GM23338 (cell line): ENCODE results near the gene ABCC5. TPM values are rescaled to one million over a fixed set of nuclear protein-coding genes. Genes with fewer than 3 reads are reported as not detected.

Experiments
- ATAC-seq: fragments of 200-7000 bp; cut with Tn5 transposase; 3 replicates; pipeline ENCODE4 v1.9.1; 2020
- DNase-seq: peaks from one replicate; pipeline ENCODE4 v3.0.0-alpha.2; 2015; ENCODE audit warnings: low spot score
- H2AFZ ChIP-seq: fragments of 200-600 bp; sonication (generic); 2 replicates; pipeline ENCODE4 v1.8.0; 2016; ENCODE audit warnings: antibody characterized with exemption, mild to moderate bottlenecking, moderate library complexity
- H3F3A ChIP-seq: fragments of 200-600 bp; sonication (generic); replicated peaks from 2 replicates; pipeline ENCODE4 v1.8.0; 2017; ENCODE audit warnings: antibody characterized with exemption, mixed run types, low read depth
- H3K27ac ChIP-seq: fragments of 200-600 bp; sonication (generic); 2 replicates; pipeline ENCODE4 v1.6.1; 2016; ENCODE audit warnings: low read depth
- H3K27me3 ChIP-seq: fragments of 200-600 bp; sonication (generic); 2 replicates; pipeline ENCODE4 v1.8.0; 2016; ENCODE audit warnings: mild to moderate bottlenecking, mixed run types, moderate library complexity; ENCODE audit not compliant: insufficient read depth
- H3K36me3 ChIP-seq: fragments of 200-600 bp; sonication (generic); 2 replicates; pipeline ENCODE4 v1.8.0; 2016; ENCODE audit warnings: mild to moderate bottlenecking; ENCODE audit not compliant: insufficient read depth
- H3K4me1 ChIP-seq: fragments of 200-600 bp; sonication (generic); 2 replicates; pipeline ENCODE4 v1.8.0; 2016; ENCODE audit warnings: mild to moderate bottlenecking, moderate library complexity; ENCODE audit not compliant: insufficient read depth
- H3K4me2 ChIP-seq: fragments of 200-600 bp; sonication (generic); 2 replicates; pipeline ENCODE4 v1.7.1; 2017; ENCODE audit warnings: mixed run types
- H3K4me3 ChIP-seq: fragments of 200-600 bp; sonication (generic); 2 replicates; pipeline ENCODE4 v1.6.1; 2016; ENCODE audit warnings: mixed run types
- H3K79me2 ChIP-seq: fragments of 200-600 bp; sonication (generic); replicated peaks from 2 replicates; pipeline ENCODE4 v1.8.0; 2017; ENCODE audit warnings: mild to moderate bottlenecking; ENCODE audit not compliant: insufficient read depth
- H3K9me2 ChIP-seq: fragments of 200-600 bp; sonication (generic); 2 replicates; pipeline ENCODE4 v1.8.0; 2017; ENCODE audit not compliant: insufficient read depth
- H4K20me1 ChIP-seq: fragments of 200-600 bp; sonication (generic); replicated peaks from 2 replicates; pipeline ENCODE4 v1.8.0; 2017; ENCODE audit warnings: mild to moderate bottlenecking; ENCODE audit not compliant: insufficient read depth
- H3K27ac Mint-ChIP-seq: 2 replicates; pipeline ENCODE4 v1.8.0; 2020; ENCODE audit warnings: inconsistent platforms, mild to moderate bottlenecking, moderate library complexity, mixed read lengths
- H3K27me3 Mint-ChIP-seq: 3 replicates; pipeline ENCODE4 v1.8.0; 2022; ENCODE audit warnings: low read depth, mild to moderate bottlenecking, moderate library complexity, mixed read lengths, inconsistent platforms; ENCODE audit not compliant: insufficient read depth, poor library complexity
- H3K36me3 Mint-ChIP-seq: 3 replicates; pipeline ENCODE4 v1.8.0; 2021; ENCODE audit warnings: low read depth, mild to moderate bottlenecking, inconsistent platforms, moderate library complexity, mixed read lengths
- H3K4me1 Mint-ChIP-seq: 3 replicates; pipeline ENCODE4 v1.8.0; 2020; ENCODE audit warnings: mild to moderate bottlenecking, inconsistent platforms, mixed read lengths
- H3K4me3 Mint-ChIP-seq: 3 replicates; pipeline ENCODE4 v1.8.0; 2021; ENCODE audit warnings: moderate library complexity, mild to moderate bottlenecking, inconsistent platforms, mixed read lengths
- H3K9me3 Mint-ChIP-seq: 3 replicates; pipeline ENCODE4 v1.8.0; 2020; ENCODE audit warnings: moderate library complexity, mild to moderate bottlenecking, inconsistent platforms, mixed read lengths
- CREB1 ChIP-seq: fragments of 250-450 bp; sonication (Bioruptor Pico); IDR thresholded peaks from 2 replicates; pipeline ENCODE4 v1.5.0; 2020; ENCODE audit warnings: low read depth, mild to moderate bottlenecking, moderate library complexity
- EZH2 ChIP-seq: fragments of 200-600 bp; sonication (generic); IDR thresholded peaks from one replicate; pipeline ENCODE4 v1.8.0; 2017; ENCODE audit warnings: antibody characterized with exemption, mild to moderate bottlenecking, low read depth; ENCODE audit not compliant: unreplicated experiment
- EZH2phosphoT487 ChIP-seq: fragments of 200-600 bp; sonication (generic); IDR thresholded peaks from one replicate; pipeline ENCODE4 v1.8.1; 2018; ENCODE audit warnings: antibody characterized with exemption; ENCODE audit not compliant: unreplicated experiment
- JUNB ChIP-seq: IDR thresholded peaks from one replicate; pipeline ENCODE4 v1.6.1; 2016; ENCODE audit warnings: antibody characterized with exemption; ENCODE audit not compliant: unreplicated experiment
- NANOG ChIP-seq: IDR thresholded peaks from 2 replicates; pipeline ENCODE4 v1.6.1; 2016; ENCODE audit warnings: antibody characterized with exemption, borderline replicate concordance
- POLR2AphosphoS5 ChIP-seq: IDR thresholded peaks from 2 replicates; pipeline ENCODE4 v1.6.1; 2016; ENCODE audit warnings: antibody characterized with exemption, low read depth
- REST ChIP-seq: IDR thresholded peaks from one replicate; pipeline ENCODE4 v1.6.1; 2018; ENCODE audit warnings: antibody characterized with exemption; ENCODE audit not compliant: unreplicated experiment
- STAT1 ChIP-seq: IDR thresholded peaks from one replicate; pipeline ENCODE4 v1.6.1; 2016; ENCODE audit warnings: antibody characterized with exemption; ENCODE audit not compliant: unreplicated experiment
- ZNF114 ChIP-seq: fragments of 250-450 bp; sonication (Bioruptor Pico); IDR thresholded peaks from 2 replicates; pipeline ENCODE4 v1.5.0; 2020; ENCODE audit warnings: mild to moderate bottlenecking, moderate library complexity
- ZNF331 ChIP-seq: fragments of 250-450 bp; sonication (Bioruptor Pico); IDR thresholded peaks from 2 replicates; pipeline ENCODE4 v1.5.0; 2020; ENCODE audit warnings: low read depth, mild to moderate bottlenecking, moderate library complexity
- polyA plus RNA-seq: library from polyadenylated mRNA; unstranded; fragments of >200 nt; fragmentation: Nextera tagmentation; extraction: Ambion mirVana; gene quantifications from 2 replicates; pipeline ENCODE4 v1.2.1, GENCODE V29; 2016
- total RNA-seq: library from RNA; depleted of rRNA; stranded (reverse); fragments of >200 nt; shearing (Covaris generic); gene quantifications from 2 replicates; pipeline ENCODE4 v1.2.3, GENCODE V29; 2014
- TF ChIP-seq, protein P1 (sequence below): IDR thresholded peaks from 2 replicates; pipeline ENCODE4 v1.6.1; 2016; ENCODE audit warnings: antibody characterized with exemption
- TF ChIP-seq, protein P2 (sequence below), 2 experiments: fragments of 200-600 bp in 1 of 2; sonication (generic) in 1 of 2; conservative IDR thresholded peaks; 2 replicates each; pipeline versions ENCODE4 v1.5.1 to v1.6.1; 2016 to 2017; ENCODE audit warnings: antibody characterized with exemption in 2 of 2, low read depth in 2 of 2, mild to moderate bottlenecking in 2 of 2, moderate library complexity in 1 of 2
- TF ChIP-seq, protein P3 (sequence below): fragments of 250-450 bp; sonication (Bioruptor Pico); IDR thresholded peaks from 2 replicates; pipeline ENCODE4 v1.5.0; 2020; ENCODE audit warnings: mild to moderate bottlenecking, moderate library complexity

Gene ABCC5
- total and polyA plus RNA-seq, 2 experiments from 2014 or later, result 14.0 to 39.9 TPM

GRCh38 chr3:184005941-184006507 lies 11.7 kb downstream of the ABCC5 start (continued):
- TF ChIP-seq POLR2AphosphoS5 (no peak), JUNB (no peak), EZH2phosphoT487 (no peak), CREB1 (CRISPR knock-in tag) (no peak), EZH2 (no peak), ZNF114 (CRISPR knock-in tag) (no peak)
- TF ChIP-seq, protein P1, sequence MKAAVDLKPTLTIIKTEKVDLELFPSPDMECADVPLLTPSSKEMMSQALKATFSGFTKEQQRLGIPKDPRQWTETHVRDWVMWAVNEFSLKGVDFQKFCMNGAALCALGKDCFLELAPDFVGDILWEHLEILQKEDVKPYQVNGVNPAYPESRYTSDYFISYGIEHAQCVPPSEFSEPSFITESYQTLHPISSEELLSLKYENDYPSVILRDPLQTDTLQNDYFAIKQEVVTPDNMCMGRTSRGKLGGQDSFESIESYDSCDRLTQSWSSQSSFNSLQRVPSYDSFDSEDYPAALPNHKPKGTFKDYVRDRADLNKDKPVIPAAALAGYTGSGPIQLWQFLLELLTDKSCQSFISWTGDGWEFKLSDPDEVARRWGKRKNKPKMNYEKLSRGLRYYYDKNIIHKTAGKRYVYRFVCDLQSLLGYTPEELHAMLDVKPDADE, result no peak
- TF ChIP-seq, protein P2, sequence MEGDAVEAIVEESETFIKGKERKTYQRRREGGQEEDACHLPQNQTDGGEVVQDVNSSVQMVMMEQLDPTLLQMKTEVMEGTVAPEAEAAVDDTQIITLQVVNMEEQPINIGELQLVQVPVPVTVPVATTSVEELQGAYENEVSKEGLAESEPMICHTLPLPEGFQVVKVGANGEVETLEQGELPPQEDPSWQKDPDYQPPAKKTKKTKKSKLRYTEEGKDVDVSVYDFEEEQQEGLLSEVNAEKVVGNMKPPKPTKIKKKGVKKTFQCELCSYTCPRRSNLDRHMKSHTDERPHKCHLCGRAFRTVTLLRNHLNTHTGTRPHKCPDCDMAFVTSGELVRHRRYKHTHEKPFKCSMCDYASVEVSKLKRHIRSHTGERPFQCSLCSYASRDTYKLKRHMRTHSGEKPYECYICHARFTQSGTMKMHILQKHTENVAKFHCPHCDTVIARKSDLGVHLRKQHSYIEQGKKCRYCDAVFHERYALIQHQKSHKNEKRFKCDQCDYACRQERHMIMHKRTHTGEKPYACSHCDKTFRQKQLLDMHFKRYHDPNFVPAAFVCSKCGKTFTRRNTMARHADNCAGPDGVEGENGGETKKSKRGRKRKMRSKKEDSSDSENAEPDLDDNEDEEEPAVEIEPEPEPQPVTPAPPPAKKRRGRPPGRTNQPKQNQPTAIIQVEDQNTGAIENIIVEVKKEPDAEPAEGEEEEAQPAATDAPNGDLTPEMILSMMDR (conservative IDR thresholded peaks at IDR 0.05; ENCODE audit: low read depth in 2 of 2), result no peak

DNA sequence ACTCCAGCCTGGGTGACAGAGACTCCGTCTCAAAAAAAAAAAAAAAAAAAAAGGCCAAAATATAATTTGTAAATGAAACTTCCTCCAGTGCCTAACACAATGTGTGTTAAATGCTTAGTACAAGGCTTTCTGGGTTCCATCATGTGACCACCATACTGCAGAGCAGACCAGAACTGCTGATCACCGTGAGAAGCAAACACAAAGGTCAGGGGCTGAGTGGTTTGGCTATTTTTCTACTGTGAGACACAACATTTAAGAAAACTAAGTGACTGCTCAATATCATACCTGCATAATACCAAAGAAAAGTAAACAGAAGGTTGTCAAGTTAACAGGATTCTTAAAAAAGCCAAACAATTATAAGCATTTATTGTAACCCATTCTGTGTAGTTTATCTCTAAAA lies 13.2 kb downstream of the ABCC5 start:
- ATAC-seq (no peak), DNase-seq (no peak)
- Mint-ChIP-seq H3K27me3 (no peaks in the 10 kb centered on the region), H3K27ac (peak overlapping the region; percentile 59; the same call in 1 of the 2 replicates), H3K9me3 (no peaks in the 10 kb centered on the region), H3K4me3 (no peak overlapping the region), H3K4me1 (peaks cover 10% of the 10 kb centered on the region; the same call in 2 of the 3 replicates), H3K36me3 (peaks cover 3% of the 10 kb centered on the region; the same call in 1 of the 3 replicates)
- Histone ChIP-seq H3K27ac (no peak overlapping the region), H3K79me2 (peaks cover 38% of the 10 kb centered on the region), H3K4me1 (no peaks in the 10 kb centered on the region), H3K4me2 (no peak overlapping the region), H3K27me3 (no peaks in the 10 kb centered on the region), H3K4me3 (no peak overlapping the region), H3K36me3 (peaks cover 3% of the 10 kb centered on the region; the same call in 1 of the 2 replicates), H3K9me2 (no peaks in the 10 kb centered on the region), H4K20me1 (peaks cover 10% of the 10 kb centered on the region), H2AFZ (no peak overlapping the region), H3F3A (no peaks in the 10 kb centered on the region)
- TF ChIP-seq JUNB (no peak), STAT1 (no peak), REST (no peak), ZNF331 (CRISPR knock-in tag) (no peak), CREB1 (CRISPR knock-in tag) (no peak), NANOG (no peak), EZH2phosphoT487 (no peak)
- TF ChIP-seq, protein P3, sequence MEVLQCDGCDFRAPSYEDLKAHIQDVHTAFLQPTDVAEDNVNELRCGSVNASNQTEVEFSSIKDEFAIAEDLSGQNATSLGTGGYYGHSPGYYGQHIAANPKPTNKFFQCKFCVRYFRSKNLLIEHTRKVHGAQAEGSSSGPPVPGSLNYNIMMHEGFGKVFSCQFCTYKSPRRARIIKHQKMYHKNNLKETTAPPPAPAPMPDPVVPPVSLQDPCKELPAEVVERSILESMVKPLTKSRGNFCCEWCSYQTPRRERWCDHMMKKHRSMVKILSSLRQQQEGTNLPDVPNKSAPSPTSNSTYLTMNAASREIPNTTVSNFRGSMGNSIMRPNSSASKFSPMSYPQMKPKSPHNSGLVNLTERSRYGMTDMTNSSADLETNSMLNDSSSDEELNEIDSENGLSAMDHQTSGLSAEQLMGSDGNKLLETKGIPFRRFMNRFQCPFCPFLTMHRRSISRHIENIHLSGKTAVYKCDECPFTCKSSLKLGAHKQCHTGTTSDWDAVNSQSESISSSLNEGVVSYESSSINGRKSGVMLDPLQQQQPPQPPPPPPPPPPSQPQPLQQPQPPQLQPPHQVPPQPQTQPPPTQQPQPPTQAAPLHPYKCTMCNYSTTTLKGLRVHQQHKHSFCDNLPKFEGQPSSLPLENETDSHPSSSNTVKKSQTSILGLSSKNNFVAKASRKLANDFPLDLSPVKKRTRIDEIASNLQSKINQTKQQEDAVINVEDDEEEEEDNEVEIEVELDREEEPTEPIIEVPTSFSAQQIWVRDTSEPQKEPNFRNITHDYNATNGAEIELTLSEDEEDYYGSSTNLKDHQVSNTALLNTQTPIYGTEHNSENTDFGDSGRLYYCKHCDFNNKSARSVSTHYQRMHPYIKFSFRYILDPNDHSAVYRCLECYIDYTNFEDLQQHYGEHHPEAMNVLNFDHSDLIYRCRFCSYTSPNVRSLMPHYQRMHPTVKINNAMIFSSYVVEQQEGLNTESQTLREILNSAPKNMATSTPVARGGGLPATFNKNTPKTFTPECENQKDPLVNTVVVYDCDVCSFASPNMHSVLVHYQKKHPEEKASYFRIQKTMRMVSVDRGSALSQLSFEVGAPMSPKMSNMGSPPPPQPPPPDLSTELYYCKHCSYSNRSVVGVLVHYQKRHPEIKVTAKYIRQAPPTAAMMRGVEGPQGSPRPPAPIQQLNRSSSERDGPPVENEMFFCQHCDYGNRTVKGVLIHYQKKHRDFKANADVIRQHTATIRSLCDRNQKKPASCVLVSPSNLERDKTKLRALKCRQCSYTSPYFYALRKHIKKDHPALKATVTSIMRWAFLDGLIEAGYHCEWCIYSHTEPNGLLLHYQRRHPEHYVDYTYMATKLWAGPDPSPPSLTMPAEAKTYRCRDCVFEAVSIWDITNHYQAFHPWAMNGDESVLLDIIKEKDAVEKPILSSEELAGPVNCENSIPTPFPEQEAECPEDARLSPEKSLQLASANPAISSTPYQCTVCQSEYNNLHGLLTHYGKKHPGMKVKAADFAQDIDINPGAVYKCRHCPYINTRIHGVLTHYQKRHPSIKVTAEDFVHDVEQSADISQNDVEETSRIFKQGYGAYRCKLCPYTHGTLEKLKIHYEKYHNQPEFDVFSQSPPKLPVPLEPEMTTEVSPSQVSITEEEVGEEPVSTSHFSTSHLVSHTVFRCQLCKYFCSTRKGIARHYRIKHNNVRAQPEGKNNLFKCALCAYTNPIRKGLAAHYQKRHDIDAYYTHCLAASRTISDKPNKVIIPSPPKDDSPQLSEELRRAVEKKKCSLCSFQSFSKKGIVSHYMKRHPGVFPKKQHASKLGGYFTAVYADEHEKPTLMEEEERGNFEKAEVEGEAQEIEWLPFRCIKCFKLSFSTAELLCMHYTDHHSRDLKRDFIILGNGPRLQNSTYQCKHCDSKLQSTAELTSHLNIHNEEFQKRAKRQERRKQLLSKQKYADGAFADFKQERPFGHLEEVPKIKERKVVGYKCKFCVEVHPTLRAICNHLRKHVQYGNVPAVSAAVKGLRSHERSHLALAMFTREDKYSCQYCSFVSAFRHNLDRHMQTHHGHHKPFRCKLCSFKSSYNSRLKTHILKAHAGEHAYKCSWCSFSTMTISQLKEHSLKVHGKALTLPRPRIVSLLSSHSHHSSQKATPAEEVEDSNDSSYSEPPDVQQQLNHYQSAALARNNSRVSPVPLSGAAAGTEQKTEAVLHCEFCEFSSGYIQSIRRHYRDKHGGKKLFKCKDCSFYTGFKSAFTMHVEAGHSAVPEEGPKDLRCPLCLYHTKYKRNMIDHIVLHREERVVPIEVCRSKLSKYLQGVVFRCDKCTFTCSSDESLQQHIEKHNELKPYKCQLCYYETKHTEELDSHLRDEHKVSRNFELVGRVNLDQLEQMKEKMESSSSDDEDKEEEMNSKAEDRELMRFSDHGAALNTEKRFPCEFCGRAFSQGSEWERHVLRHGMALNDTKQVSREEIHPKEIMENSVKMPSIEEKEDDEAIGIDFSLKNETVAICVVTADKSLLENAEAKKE, result no peak
